NCI-H146 treated with DMSO at 0.1 percent for 48 hours (cell line): ENCODE data around the gene MCAM.

Experiments used
- DNase-seq: peaks from one replicate; lab custom pipeline; 2025; ENCODE audit not compliant: unreplicated experiment; lab: John Stamatoyannopoulos, UW

MCAM gene

DNA sequence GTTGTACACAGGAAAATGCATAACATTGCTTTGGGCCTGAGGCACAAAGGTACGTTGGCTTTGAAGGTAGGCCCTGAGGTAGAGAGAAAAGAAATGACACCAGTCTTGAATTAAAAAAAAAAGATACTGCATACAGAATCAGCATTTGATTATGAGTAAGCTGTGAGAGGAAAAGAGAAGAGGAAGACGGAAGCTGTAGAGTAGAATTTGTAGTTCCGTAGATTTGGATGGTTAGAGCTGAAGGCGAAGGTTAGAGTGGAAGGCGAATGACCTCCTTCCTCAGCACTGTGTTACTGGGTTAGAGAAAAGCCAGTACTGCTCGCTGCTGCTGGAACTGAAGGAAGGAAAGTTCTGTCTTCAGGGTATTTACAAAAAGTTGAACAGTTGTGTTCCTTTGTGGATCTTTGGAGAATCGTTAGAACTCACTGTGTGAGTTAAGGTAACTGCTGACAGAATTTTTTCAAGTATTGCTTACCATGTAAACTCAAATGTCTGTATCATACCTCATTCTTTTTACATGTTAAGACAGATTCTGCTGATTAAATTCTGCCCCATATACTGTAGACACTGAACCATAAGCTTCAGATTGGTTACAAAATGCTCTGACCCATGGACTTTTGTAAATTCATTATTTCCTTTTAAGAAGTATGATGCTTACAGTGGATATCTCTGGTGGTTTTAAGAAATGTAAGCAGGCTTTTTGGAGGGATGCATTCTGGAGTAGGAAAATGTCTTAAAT lies 50.2 kb downstream of the MCAM start:
- DNase-seq = no peak

DNA sequence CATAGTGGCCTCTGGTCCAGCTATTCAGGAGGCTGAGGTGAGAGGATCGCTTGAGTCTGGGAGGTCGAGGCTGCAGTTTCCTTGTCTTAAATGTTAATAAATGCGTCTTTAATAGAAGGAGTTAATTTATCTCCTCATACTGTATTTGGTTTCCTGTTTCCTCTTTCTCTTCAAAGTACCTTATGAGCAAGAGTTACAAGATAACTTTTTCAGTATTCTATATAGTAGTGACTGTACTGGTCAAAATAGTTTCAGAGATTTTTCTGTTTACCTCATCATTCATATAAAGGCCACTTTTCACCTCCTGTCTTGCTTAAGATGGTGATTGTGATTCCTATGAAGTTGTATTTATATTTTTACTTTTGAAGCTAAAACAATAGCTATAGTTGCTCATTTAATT lies 50.9 kb downstream of the MCAM start:
- DNase-seq = no peak

- no peak for DNase-seq
Observed at GRCh38 chr11:119263352-119263940, 53.5 kb downstream of the MCAM start.

- DNase-seq = no peak
Observed at GRCh38 chr11:119262668-119263351, 54.1 kb downstream of the MCAM start.

GRCh38 chr11:119258983-119259382 lies 57.9 kb downstream of the MCAM start:
- DNase-seq = no peak
